GM13976 (cell line): ENCODE results near the gene NEO1.

ENCODE experiments used
- DNase-seq: peaks from one replicate; pipeline ENCODE4 v3.0.0; 2012; ENCODE audit warnings: low spot score
- in situ Hi-C: fragments of 300-500 bp; cut with MboI; formaldehyde crosslinking; loops from one replicate; pipeline ENCODE4 v1.12.0; 2022; ENCODE audit warnings: low sequenced_read_pairs, mixed read lengths, inconsistent platforms; ENCODE audit not compliant: unreplicated experiment
- TF ChIP-seq, protein P1 (sequence below): IDR thresholded peaks from 2 replicates; pipeline ENCODE4 v1.5.1; 2012; ENCODE audit warnings: borderline replicate concordance, mild to moderate bottlenecking; ENCODE audit not compliant: insufficient read depth; ENCODE audit errors: extremely low read depth, missing control alignments, control extremely low read depth

The NEO1 gene

DNA sequence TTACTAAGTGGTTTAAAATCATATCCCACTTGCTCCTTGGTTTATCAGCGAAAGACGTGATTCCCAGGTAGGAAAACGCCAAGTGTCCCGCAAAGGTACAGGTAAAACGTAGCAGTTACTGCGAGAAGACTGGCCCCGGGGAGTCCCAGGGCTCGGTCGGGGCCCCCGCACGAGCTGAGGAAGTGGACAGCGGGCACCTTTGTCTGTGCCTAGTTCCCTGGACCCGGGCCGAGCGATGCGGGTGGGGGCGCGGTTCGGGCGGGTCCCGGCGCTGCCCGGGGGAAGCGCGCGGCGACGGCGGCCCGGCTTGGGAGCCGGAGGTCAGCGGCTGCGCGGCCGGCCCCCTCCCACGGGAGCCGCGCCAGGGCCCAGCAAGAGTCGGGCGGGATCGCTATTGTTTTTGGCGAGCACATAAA is 864 bp upstream of the NEO1 start:
- TF ChIP-seq, protein P1, sequence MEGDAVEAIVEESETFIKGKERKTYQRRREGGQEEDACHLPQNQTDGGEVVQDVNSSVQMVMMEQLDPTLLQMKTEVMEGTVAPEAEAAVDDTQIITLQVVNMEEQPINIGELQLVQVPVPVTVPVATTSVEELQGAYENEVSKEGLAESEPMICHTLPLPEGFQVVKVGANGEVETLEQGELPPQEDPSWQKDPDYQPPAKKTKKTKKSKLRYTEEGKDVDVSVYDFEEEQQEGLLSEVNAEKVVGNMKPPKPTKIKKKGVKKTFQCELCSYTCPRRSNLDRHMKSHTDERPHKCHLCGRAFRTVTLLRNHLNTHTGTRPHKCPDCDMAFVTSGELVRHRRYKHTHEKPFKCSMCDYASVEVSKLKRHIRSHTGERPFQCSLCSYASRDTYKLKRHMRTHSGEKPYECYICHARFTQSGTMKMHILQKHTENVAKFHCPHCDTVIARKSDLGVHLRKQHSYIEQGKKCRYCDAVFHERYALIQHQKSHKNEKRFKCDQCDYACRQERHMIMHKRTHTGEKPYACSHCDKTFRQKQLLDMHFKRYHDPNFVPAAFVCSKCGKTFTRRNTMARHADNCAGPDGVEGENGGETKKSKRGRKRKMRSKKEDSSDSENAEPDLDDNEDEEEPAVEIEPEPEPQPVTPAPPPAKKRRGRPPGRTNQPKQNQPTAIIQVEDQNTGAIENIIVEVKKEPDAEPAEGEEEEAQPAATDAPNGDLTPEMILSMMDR: no peak
- in situ Hi-C loops: no loop called here
- no peak for DNase-seq

DNA sequence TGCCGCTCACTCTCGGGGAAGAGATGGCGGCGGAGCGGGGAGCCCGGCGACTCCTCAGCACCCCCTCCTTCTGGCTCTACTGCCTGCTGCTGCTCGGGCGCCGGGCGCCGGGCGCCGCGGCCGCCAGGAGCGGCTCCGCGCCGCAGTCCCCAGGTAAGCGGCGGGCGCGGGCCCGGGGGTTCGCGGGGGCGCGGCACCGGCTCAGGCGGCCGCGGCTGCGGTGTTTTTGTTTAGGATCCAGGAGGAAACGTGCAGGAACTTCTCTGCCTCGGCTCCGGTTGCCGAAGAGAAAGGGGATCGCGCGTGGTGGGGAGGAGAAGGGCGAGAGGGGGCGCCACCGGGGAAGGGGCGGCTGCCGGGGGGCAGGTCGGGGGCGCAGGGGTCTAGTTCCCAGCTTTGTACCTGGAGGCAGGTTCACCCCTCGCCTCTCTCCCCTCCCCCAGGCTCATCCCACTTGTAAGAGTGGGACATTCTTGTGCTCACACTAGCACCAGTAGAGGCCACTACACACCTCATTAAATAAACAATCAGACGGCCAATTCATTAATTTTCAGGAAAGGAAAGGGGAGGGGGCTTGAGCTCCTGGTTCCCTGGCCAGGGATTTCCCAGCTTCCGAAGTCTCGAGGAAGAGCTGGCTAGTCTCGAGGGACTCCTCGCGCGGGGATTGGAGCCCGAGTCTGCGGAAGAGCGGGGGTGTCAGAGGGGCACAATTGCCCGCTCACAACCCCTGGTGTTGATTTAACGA is 562 bp downstream of the NEO1 start:
- in situ Hi-C loops: no loop called here
- peak; percentile 46 for DNase-seq
- TF ChIP-seq, protein P1: peak; percentile 20

DNA sequence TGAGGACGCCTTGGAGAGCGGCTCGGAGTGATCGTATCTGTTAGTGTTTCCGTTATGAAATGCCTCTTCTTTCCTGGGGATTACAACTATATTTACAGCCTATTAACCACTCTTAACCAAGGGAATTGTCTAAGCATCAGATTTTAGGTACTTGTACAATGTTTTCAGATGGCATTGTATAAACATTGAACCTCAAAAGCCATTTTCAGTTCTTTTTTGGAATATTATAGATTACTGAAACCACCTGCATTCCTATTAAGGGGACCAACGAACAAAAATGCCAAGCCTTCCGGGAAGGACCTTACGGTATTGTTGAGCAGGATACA is 1.1 kb downstream of the NEO1 start:
- in situ Hi-C loops: no loop called here
- TF ChIP-seq, protein P1: no peak
- DNase-seq: no peak

DNA sequence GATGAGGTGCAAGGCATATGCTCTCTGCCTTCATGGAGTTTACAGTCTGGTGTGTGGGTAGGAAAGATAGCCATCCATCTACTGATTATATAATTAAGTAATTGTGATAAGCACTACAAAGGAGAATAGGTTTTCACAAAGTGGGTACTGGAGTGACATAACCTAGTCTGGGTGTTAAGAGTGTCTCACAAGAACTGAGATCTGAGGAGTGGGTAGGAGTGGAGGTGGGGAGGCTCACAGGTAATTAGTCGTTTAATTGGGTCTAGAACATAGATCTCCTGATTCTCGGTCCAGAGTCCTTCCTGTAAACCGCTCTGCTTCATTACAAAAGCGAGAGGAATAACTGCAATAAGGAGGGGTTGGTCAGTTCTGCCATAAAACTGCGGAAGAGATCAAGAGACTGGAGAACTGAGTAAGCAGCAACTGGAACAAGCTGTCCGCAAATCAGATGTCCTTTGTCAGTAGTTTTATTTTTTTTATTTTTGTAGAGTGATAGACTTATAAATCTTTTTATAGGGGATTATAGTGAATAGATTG is 2.2 kb downstream of the NEO1 start:
- TF ChIP-seq, protein P1: no peak
- in situ Hi-C loops: no loop called here
- no peak for DNase-seq

DNA sequence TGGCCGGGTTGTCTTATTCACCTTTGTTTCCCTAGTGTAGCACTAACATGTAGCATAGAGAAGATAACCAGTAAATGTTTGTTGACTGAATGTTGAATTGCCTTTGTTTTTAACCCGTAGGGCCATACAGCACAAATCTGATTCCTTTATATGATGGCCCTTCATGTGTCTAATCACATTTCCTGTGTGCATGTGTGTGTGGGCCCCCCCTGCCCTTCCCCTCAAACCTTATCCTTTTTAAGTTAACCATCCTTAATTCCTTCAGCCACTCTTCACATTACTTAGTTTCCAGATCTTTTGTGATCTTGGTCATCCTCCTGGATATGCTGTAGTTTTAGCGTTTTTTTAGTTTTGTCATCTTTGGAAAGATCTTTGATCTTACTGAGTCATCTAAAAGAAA is 4.2 kb downstream of the NEO1 start:
- in situ Hi-C loops: no loop called here

DNA sequence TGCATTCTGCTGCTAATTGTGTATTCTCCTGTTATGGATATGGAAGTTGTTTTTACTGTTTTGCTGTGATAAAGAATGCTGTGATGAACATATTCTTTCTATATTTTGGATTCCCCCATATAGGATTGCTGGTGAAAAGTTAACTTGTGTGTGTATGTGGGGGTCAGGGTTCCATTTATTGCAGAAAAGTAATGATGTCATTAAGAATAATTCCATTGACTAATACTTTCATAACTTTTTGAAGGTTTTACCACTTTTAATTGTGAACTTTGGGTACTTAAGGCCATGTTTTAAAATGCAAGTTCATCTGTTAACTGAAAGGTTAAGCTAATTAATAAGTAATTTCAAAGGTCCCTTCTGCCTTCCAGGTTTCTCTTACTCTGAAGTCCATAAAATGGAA is 6.2 kb downstream of the NEO1 start:
- DNase-seq: no peak
- TF ChIP-seq, protein P1: no peak
- in situ Hi-C loops: no loop called here

More for the DNA sequence above, 4.2 kb downstream of the NEO1 start:
- DNase-seq: no peak
- TF ChIP-seq, protein P1: no peak
